ENCODE measurements around the gene DMWD.

DNA sequence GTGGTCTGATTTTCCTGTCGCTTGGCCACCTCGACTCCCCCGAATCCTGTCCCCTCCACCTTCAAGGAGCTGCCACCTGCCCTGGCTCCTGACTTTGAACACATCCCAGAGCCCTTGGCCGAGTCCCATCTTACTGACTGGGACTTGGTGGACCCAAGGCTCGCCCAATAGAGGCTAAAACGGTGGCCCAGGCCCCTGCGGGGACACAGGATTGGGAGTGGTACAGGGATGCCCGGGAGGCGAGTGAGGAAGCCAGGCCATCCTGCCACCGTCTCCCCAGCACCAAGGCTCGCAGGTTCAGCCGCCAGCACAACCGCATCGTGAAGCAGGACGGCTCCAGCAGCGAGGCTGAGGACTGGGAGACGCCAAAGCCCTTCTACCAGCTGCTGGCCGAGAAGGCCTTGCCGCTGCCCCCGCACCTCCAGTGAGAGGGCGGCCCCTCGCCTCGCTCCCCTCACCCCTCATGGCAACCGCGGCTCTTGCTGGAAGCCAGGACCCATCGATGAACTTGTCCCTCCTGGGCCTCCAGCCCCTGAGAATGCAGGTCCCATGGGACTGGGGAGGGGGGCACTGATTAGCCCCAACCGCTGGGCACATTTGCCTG lies 28.9 kb downstream of the DMWD start:
- no peak for TF ChIP-seq EZH2 (IDR thresholded peaks at IDR 0.05; ENCODE audit: borderline replicate concordance, low read depth, low read length, severe bottlenecking)
- TF ChIP-seq CTCF (IDR thresholded peaks at IDR 0.05; ENCODE audit: borderline replicate concordance, extremely low read depth, low read length, poor library complexity, severe bottlenecking) = no peak
